ENCODE measurements around the gene CD79A. TPM values are rescaled to one million over a fixed set of nuclear protein-coding genes. Genes with fewer than 3 reads are reported as not detected.
"Not testable (repeated sequence)": the region's sequence is repeated elsewhere in the genome, so short reads cannot be mapped to it uniquely, and the experiment has no call there.

The CD79A gene
- total RNA-seq, 1 donor from 2014 or later, result not detected

GRCh38 chr19:41905273-41906002 is 28.4 kb downstream of the CD79A start:
- DNase-seq (ENCODE audit: low read depth in 2 of 2), result no peak

GRCh38 chr19:41906271-41906670 is 29.2 kb downstream of the CD79A start:
- DNase-seq (ENCODE audit: low read depth in 2 of 2), result no peak

- DNase-seq (ENCODE audit: low read depth in 2 of 2), result no peak
These were observed 30.0 kb downstream of the CD79A start for GRCh38 chr19:41906916-41907680.

GRCh38 chr19:41907994-41908615 is 31.0 kb downstream of the CD79A start:
- no peak for DNase-seq (ENCODE audit: low read depth in 2 of 2)

GRCh38 chr19:41908724-41909464 is 31.8 kb downstream of the CD79A start:
- DNase-seq (ENCODE audit: low read depth in 2 of 2), result no peak

- no peak for DNase-seq (ENCODE audit: low read depth in 2 of 2)
These were observed 32.6 kb downstream of the CD79A start for GRCh38 chr19:41909706-41910105.

GRCh38 chr19:41910240-41910991 is 33.3 kb downstream of the CD79A start:
- DNase-seq (ENCODE audit: low read depth in 2 of 2), result no peak

GRCh38 chr19:41910992-41911888 is 34.2 kb downstream of the CD79A start:
- DNase-seq (ENCODE audit: low read depth in 2 of 2), result no peak

GRCh38 chr19:41911889-41912731 is 35.0 kb downstream of the CD79A start:
- DNase-seq (ENCODE audit: low read depth in 2 of 2), result no peak

GRCh38 chr19:41912899-41913537 is 35.9 kb downstream of the CD79A start:
- DNase-seq (ENCODE audit: low read depth in 2 of 2), result no peak

- no peak for DNase-seq (ENCODE audit: low read depth in 2 of 2)
These were observed 36.7 kb downstream of the CD79A start for GRCh38 chr19:41913538-41914423.

GRCh38 chr19:41914424-41914834 is 37.4 kb downstream of the CD79A start:
- not testable (repeated sequence) for DNase-seq (ENCODE audit: low read depth in 2 of 2)

- no peak for DNase-seq (ENCODE audit: low read depth in 2 of 2)
These were observed 38.1 kb downstream of the CD79A start for GRCh38 chr19:41915021-41915775.

GRCh38 chr19:41915776-41916414 is 38.8 kb downstream of the CD79A start:
- no peak for DNase-seq (ENCODE audit: low read depth in 2 of 2)

GRCh38 chr19:41917676-41918075 is 40.6 kb downstream of the CD79A start:
- no peak for DNase-seq (ENCODE audit: low read depth in 2 of 2)

- DNase-seq (ENCODE audit: low read depth in 2 of 2), result no peak
These were observed 41.0 kb downstream of the CD79A start for GRCh38 chr19:41918095-41918494.

Data from lung microvascular endothelial cell (primary cell).